Measurements from ENCODE around the gene PLXDC2. TPM values are rescaled to one million over a fixed set of nuclear protein-coding genes. Genes with fewer than 3 reads are reported as not detected.
"Not testable (repeated sequence)": the region's sequence is repeated elsewhere in the genome, so short reads cannot be mapped to it uniquely, and the experiment has no call there.

The PLXDC2 gene
- polyA plus RNA-seq, 1 experiment, result 0.47 TPM

DNA sequence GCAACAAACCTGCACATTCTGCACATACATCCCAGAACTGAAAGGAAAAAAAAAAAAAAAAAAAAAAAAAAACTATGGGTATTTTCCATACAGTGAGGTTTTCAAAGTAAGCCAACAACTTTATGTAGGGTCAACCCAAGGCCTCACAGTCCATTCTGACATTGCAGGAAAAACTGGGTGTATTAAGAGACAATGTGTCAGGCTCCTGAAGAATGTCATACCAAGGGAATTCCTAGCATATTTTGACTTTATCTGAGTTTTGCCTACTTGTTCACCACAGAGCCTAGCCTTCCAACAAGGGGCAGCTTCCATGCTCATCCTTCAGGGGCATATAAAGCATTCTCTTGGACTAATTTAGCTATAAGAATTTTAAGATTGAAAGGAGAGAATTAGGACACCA lies 368.9 kb downstream of the PLXDC2 start:
- H3K4me3 ChIP-seq (ENCODE audit: low read depth, low read length), result no peak overlapping the region
- POLR2A ChIA-PET, result no interaction called here
- H3K27me3 ChIP-seq (ENCODE audit: control insufficient read depth, insufficient read depth, low read length), result no peaks in the 10 kb centered on the region
- DNase-seq (ENCODE audit: low read depth), result no peak
- CTCF ChIA-PET, result interaction anchor here (0.5 kb wide), 1 partner anchor 1882 kb away, joined by 3 read pairs; no protein-coding TSS in a partner anchor
- TF ChIP-seq, protein P1, sequence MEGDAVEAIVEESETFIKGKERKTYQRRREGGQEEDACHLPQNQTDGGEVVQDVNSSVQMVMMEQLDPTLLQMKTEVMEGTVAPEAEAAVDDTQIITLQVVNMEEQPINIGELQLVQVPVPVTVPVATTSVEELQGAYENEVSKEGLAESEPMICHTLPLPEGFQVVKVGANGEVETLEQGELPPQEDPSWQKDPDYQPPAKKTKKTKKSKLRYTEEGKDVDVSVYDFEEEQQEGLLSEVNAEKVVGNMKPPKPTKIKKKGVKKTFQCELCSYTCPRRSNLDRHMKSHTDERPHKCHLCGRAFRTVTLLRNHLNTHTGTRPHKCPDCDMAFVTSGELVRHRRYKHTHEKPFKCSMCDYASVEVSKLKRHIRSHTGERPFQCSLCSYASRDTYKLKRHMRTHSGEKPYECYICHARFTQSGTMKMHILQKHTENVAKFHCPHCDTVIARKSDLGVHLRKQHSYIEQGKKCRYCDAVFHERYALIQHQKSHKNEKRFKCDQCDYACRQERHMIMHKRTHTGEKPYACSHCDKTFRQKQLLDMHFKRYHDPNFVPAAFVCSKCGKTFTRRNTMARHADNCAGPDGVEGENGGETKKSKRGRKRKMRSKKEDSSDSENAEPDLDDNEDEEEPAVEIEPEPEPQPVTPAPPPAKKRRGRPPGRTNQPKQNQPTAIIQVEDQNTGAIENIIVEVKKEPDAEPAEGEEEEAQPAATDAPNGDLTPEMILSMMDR (IDR thresholded peaks at IDR 0.05; ENCODE audit: insufficient read depth, low read depth, low read length), result no peak
- H3K36me3 ChIP-seq (ENCODE audit: control insufficient read depth, insufficient read depth, low read length), result no peaks in the 10 kb centered on the region

DNA sequence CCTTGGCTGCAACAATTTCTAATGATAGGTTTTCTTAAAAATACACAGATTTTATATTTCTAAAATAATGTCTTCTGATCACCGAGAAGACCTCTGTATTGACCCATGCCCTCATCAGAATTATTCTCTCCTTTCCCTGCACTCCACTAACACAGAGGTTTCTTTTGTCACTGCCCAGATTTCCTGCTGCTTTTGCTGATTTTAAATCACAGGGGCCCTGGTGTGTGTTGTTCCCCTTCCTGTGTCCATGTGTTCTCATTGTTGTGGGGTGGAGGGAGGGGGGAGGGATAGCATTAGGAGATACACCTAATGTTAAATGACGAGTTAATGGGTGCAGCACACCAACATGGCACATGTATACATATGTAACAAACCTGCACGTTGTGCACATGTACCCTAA lies 375.2 kb downstream of the PLXDC2 start:
- H3K4me3 ChIP-seq (ENCODE audit: low read depth, low read length); DNase-seq (ENCODE audit: low read depth); H3K27me3 ChIP-seq (ENCODE audit: control insufficient read depth, insufficient read depth, low read length); CTCF ChIA-PET; POLR2A ChIA-PET; H3K36me3 ChIP-seq (ENCODE audit: control insufficient read depth, insufficient read depth, low read length): not testable (repeated sequence)

DNA sequence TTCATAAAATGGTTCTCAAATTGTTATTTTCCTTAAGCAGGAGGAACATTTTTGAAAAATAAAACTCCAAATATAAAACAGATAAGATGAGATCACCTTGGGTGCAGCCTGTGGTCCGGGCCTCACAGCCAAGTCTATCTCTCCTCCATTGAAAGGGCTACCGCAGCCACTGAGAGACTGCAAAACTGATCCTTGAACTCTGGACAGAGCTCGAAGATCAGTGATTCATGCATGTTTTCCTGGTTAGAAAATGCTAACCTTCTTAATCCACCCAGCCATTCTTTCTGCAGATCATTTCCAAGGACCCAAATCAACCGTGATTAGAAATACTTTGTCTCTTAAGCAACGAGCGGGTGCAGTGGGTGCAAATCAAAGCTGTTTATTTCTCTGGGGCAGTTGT lies 378.8 kb downstream of the PLXDC2 start:
- ChIA-PET CTCF (no interaction called here), POLR2A (no interaction called here)
- Histone ChIP-seq H3K27me3 (ENCODE audit: control insufficient read depth, insufficient read depth, low read length) (no peaks in the 10 kb centered on the region), H3K36me3 (ENCODE audit: control insufficient read depth, insufficient read depth, low read length) (no peaks in the 10 kb centered on the region), H3K4me3 (ENCODE audit: low read depth, low read length) (no peak overlapping the region)
- TF ChIP-seq, protein P1 (IDR thresholded peaks at IDR 0.05; ENCODE audit: insufficient read depth, low read depth, low read length), result no peak
- no peak for DNase-seq (ENCODE audit: low read depth)

DNA sequence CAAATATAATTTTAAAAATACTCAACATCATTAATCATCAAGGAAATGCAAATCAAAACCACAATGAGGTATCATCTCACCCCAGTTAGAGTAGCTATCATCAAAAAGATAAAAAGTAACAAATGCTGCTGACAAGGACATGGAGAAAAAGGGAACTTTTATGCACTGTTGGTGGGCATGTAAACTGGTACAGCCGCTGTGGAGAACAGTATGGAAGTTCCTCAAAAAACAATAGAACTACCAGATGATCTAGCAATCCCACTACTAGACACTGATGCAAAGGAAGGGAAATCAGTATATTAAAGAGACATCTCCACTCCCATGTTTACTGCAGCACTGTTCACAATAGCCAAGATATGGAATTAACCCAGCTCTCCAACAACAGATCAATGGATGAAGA lies 384.5 kb downstream of the PLXDC2 start:
- CTCF ChIA-PET, result no interaction called here
- TF ChIP-seq, protein P1 (IDR thresholded peaks at IDR 0.05; ENCODE audit: insufficient read depth, low read depth, low read length), result no peak
- POLR2A ChIA-PET, result no interaction called here
- Histone ChIP-seq H3K4me3 (ENCODE audit: low read depth, low read length) (no peak overlapping the region), H3K36me3 (ENCODE audit: control insufficient read depth, insufficient read depth, low read length) (no peaks in the 10 kb centered on the region), H3K27me3 (ENCODE audit: control insufficient read depth, insufficient read depth, low read length) (no peaks in the 10 kb centered on the region)
- DNase-seq (ENCODE audit: low read depth), result no peak

DNA sequence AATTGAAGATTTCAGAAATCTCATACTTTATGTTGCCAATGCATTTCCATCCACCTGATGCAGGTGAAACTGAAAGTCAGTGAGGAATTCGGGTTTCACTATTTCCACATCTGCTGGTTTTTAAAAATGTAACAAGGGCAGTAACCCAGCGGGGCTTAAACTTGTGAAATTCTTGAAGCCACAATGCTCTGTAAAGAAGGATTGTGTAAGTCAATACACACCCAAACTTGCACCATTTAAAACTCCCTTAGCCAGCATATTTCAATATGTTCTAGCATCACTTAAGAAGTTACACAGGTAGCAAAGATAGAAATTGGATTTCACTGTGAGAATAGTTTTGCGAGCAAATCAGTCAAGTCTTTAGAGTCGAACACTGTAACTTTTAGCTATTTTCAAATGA lies 386.1 kb downstream of the PLXDC2 start:
- H3K4me3 ChIP-seq (ENCODE audit: low read depth, low read length), result no peak overlapping the region
- no peaks in the 10 kb centered on the region for H3K27me3 ChIP-seq (ENCODE audit: control insufficient read depth, insufficient read depth, low read length)
- DNase-seq (ENCODE audit: low read depth), result no peak
- TF ChIP-seq, protein P1 (IDR thresholded peaks at IDR 0.05; ENCODE audit: insufficient read depth, low read depth, low read length), result no peak
- H3K36me3 ChIP-seq (ENCODE audit: control insufficient read depth, insufficient read depth, low read length), result no peaks in the 10 kb centered on the region
- ChIA-PET POLR2A (no interaction called here), CTCF (no interaction called here)

DNA sequence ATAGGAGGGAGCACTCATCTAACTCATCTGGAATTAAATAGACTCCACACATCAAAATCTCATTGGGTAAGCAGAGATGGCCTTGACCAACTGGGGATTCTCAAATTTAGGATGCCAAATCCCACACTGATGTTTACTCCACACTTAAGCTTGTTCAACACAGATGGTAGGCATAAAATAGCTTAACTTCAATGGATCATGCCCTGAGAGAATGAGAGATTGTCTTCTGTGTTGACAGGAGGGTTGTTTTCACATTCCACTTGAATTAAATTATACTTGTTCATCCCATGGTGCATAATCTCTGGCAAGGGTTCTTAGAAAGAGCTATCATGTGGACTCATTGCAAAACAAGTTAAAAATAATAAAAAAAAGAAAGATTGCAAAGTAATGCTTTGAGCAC lies 391.4 kb downstream of the PLXDC2 start:
- no peaks in the 10 kb centered on the region for H3K27me3 ChIP-seq (ENCODE audit: control insufficient read depth, insufficient read depth, low read length)
- no peak for DNase-seq (ENCODE audit: low read depth)
- POLR2A ChIA-PET, result no interaction called here
- H3K36me3 ChIP-seq (ENCODE audit: control insufficient read depth, insufficient read depth, low read length), result no peaks in the 10 kb centered on the region
- CTCF ChIA-PET, result no interaction called here
- TF ChIP-seq, protein P1 (IDR thresholded peaks at IDR 0.05; ENCODE audit: insufficient read depth, low read depth, low read length), result no peak
- no peak overlapping the region for H3K4me3 ChIP-seq (ENCODE audit: low read depth, low read length)

DNA sequence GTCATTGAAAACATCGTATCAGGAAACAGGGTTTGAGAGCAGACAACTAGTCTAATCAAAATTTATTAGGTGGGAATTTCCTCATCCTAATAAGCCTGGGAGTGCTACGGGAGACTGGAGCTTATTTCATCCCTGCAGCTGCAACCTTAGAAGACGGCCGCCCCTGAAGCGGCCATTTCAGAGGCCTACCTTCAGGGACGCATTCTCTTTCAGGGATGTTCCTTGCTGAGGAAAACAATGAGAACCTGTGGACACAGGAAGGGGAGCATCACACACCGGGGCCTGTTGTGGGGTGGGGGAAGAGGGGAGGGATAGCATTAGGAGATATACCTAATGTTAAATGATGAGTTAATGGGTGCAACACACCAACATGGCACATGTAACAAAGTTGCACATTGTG lies 392.9 kb downstream of the PLXDC2 start:
- H3K36me3 ChIP-seq (ENCODE audit: control insufficient read depth, insufficient read depth, low read length); H3K4me3 ChIP-seq (ENCODE audit: low read depth, low read length); POLR2A ChIA-PET; DNase-seq (ENCODE audit: low read depth); CTCF ChIA-PET; H3K27me3 ChIP-seq (ENCODE audit: control insufficient read depth, insufficient read depth, low read length): not testable (repeated sequence)

All from BJ (cell line).